Fibroblast of lung (primary cell): Measurements from ENCODE around the gene CTSW. TPM values are rescaled to one million over a fixed set of nuclear protein-coding genes. Genes with fewer than 3 reads are reported as not detected.
A peak's percentile ranks its signal among the peaks of the same experiment; 100 is the strongest.

Source experiments
- DNase-seq, 2 donors: peaks; one replicate each; pipeline versions ENCODE4 v3.0.0 to v3.0.0-alpha.2; 2010; ENCODE audit warnings: low read depth in 2 of 2
- H2AFZ ChIP-seq: 2 replicates; pipeline ENCODE4 v1.5.1; 2012; ENCODE audit warnings: low read length, control low read depth, inconsistent platforms
- H3K27ac ChIP-seq: 2 replicates; pipeline ENCODE4 v1.5.1; 2011; ENCODE audit warnings: low read length, control low read depth; ENCODE audit not compliant: insufficient read depth
- H3K27me3 ChIP-seq: 2 replicates; pipeline ENCODE4 v1.5.1; 2011; ENCODE audit warnings: mild to moderate bottlenecking, low read length; ENCODE audit not compliant: control insufficient read depth, insufficient read depth
- H3K36me3 ChIP-seq: 2 replicates; pipeline ENCODE4 v1.5.1; 2011; ENCODE audit warnings: low read length; ENCODE audit not compliant: control insufficient read depth, insufficient read depth
- H3K4me1 ChIP-seq: 2 replicates; pipeline ENCODE4 v1.5.1; 2011; ENCODE audit warnings: low read length; ENCODE audit not compliant: control insufficient read depth, insufficient read depth; ENCODE audit errors: extremely low read depth
- H3K4me2 ChIP-seq: 2 replicates; pipeline ENCODE4 v1.5.1; 2011; ENCODE audit warnings: low read length, control low read depth; ENCODE audit not compliant: insufficient read depth; ENCODE audit errors: extremely low read depth
- H3K4me3 ChIP-seq, 4 experiments: fragments of 200-600 bp in 1 of 4; sonication (generic) in 1 of 4; replicated peaks in 1 of 4; 2 replicates each; pipeline ENCODE4 v1.5.1; 2011 to 2016; ENCODE audit warnings: low read length in 4 of 4, low read depth in 3 of 4, mild to moderate bottlenecking in 3 of 4, control low read depth in 2 of 4, inconsistent platforms in 1 of 4, mixed read lengths in 1 of 4; ENCODE audit not compliant: insufficient read depth in 1 of 4; ENCODE audit errors: control extremely low read depth in 1 of 4
- H3K79me2 ChIP-seq: 2 replicates; pipeline ENCODE4 v1.5.1; 2012; ENCODE audit warnings: mild to moderate bottlenecking, low read length, inconsistent platforms; ENCODE audit not compliant: control insufficient read depth, insufficient read depth
- H3K9ac ChIP-seq: 2 replicates; pipeline ENCODE4 v1.5.1; 2011; ENCODE audit warnings: mild to moderate bottlenecking, low read length, control low read depth; ENCODE audit not compliant: insufficient read depth
- H3K9me3 ChIP-seq: 2 replicates; pipeline ENCODE4 v1.5.1; 2012; ENCODE audit warnings: low read depth, low read length; ENCODE audit not compliant: control insufficient read depth, insufficient read depth
- H4K20me1 ChIP-seq: 2 replicates; pipeline ENCODE4 v1.5.1; 2011; ENCODE audit warnings: low read length; ENCODE audit not compliant: control insufficient read depth, insufficient read depth; ENCODE audit errors: extremely low read depth
- CTCF ChIP-seq, 2 donors: IDR thresholded peaks in 1 of 2; conservative IDR thresholded peaks in 1 of 2; 1 replicate in 1 of 2; 2 replicates in 1 of 2; pipeline ENCODE4 v1.5.1; 2011 to 2012; ENCODE audit warnings: low read length in 2 of 2, control low read depth in 1 of 2, inconsistent platforms in 1 of 2, low read depth in 1 of 2, mild to moderate bottlenecking in 1 of 2
- EZH2 ChIP-seq: IDR thresholded peaks from 2 replicates; pipeline ENCODE4 v1.5.1; 2012; ENCODE audit warnings: low read length, control low read depth, mild to moderate bottlenecking; ENCODE audit errors: missing control alignments
- polyA plus RNA-seq, 2 donors: library from polyadenylated mRNA; depleted of rRNA in 1 of 2; stranded (reverse) in 1 of 2; unstranded in 1 of 2; fragments of >200 nt; gene quantifications; 2 replicates each; pipeline ENCODE4 v1.2.1, GENCODE V29; 2011 to 2012; ENCODE audit warnings: missing spikeins in 1 of 2
- total RNA-seq: library from RNA; depleted of rRNA; stranded (reverse); fragments of >200 nt; gene quantifications from 2 replicates; pipeline ENCODE4 v1.2.1, GENCODE V29; 2014

The CTSW gene
- total and polyA plus RNA-seq, 2 donors (not counting 1 experiment from before 2014, with no cell fraction given): not detected

GRCh38 chr11:65925397-65925796, 45.8 kb downstream of the CTSW start:
- Histone ChIP-seq H3K4me2 (no peak overlapping the region), H3K36me3 (peaks cover 13% of the 10 kb centered on the region), H3K4me3 (no peak overlapping the region), H3K79me2 (peaks cover 19% of the 10 kb centered on the region), H3K9me3 (no peaks in the 10 kb centered on the region), H4K20me1 (no peaks in the 10 kb centered on the region), H3K9ac (no peak overlapping the region), H2AFZ (no peak overlapping the region), H3K27me3 (no peaks in the 10 kb centered on the region), H3K27ac (no peak overlapping the region), H3K4me1 (peaks cover 6% of the 10 kb centered on the region)
- TF ChIP-seq EZH2 (no peak), CTCF (conservative IDR thresholded peaks at IDR 0.05 in 1 of 2, IDR thresholded peaks at IDR 0.05 in 1 of 2; ENCODE audit: low read depth in 1 of 2, low read length in 2 of 2) (no peak)
- no peak for DNase-seq

GRCh38 chr11:65927904-65928397, 48.3 kb downstream of the CTSW start:
- Histone ChIP-seq H3K4me2 (peak overlapping the region; percentile 40), H3K9ac (no peak overlapping the region), H3K4me1 (no peaks in the 10 kb centered on the region), H4K20me1 (no peaks in the 10 kb centered on the region), H2AFZ (no peak overlapping the region), H3K4me3 (no peak overlapping the region), H3K79me2 (no peaks in the 10 kb centered on the region), H3K27ac (no peak overlapping the region), H3K27me3 (no peaks in the 10 kb centered on the region), H3K9me3 (no peaks in the 10 kb centered on the region), H3K36me3 (peaks cover 4% of the 10 kb centered on the region)
- peak in 1 of 2 donors; percentile 21 for DNase-seq
- TF ChIP-seq EZH2: no peak
- TF ChIP-seq CTCF (conservative IDR thresholded peaks at IDR 0.05 in 1 of 2, IDR thresholded peaks at IDR 0.05 in 1 of 2; ENCODE audit: low read depth in 1 of 2, low read length in 2 of 2): no peak

- Histone ChIP-seq H3K27ac (no peak overlapping the region), H3K79me2 (no peaks in the 10 kb centered on the region), H3K9me3 (no peaks in the 10 kb centered on the region), H3K27me3 (no peaks in the 10 kb centered on the region), H3K4me3 (no peak overlapping the region), H3K4me2 (no peak overlapping the region), H2AFZ (no peak overlapping the region), H3K36me3 (peaks cover 4% of the 10 kb centered on the region), H4K20me1 (no peaks in the 10 kb centered on the region), H3K4me1 (no peaks in the 10 kb centered on the region), H3K9ac (no peak overlapping the region)
- no peak for TF ChIP-seq CTCF (conservative IDR thresholded peaks at IDR 0.05 in 1 of 2, IDR thresholded peaks at IDR 0.05 in 1 of 2; ENCODE audit: low read depth in 1 of 2, low read length in 2 of 2)
- no peak for TF ChIP-seq EZH2
- no peak for DNase-seq
Observed at GRCh38 chr11:65928667-65929066, 49.0 kb downstream of the CTSW start.
